PC-9 (cell line): ENCODE results near the gene TADA3.

Experiments used
- EZH2 ChIP-seq: fragments of 200-600 bp; sonication (generic); IDR thresholded peaks from 2 replicates; pipeline ENCODE4 v1.8.0; 2017; ENCODE audit warnings: antibody characterized with exemption, low read depth
- TF ChIP-seq, protein P1 (sequence below): fragments of 200-600 bp; sonication (generic); conservative IDR thresholded peaks from 2 replicates; pipeline ENCODE4 v1.6.1; 2017; ENCODE audit warnings: mixed run types, antibody characterized with exemption, mild to moderate bottlenecking, moderate library complexity

GRCh38 chr3:9780458-9780812, 11.8 kb downstream of the TADA3 start:
- TF ChIP-seq, protein P1, sequence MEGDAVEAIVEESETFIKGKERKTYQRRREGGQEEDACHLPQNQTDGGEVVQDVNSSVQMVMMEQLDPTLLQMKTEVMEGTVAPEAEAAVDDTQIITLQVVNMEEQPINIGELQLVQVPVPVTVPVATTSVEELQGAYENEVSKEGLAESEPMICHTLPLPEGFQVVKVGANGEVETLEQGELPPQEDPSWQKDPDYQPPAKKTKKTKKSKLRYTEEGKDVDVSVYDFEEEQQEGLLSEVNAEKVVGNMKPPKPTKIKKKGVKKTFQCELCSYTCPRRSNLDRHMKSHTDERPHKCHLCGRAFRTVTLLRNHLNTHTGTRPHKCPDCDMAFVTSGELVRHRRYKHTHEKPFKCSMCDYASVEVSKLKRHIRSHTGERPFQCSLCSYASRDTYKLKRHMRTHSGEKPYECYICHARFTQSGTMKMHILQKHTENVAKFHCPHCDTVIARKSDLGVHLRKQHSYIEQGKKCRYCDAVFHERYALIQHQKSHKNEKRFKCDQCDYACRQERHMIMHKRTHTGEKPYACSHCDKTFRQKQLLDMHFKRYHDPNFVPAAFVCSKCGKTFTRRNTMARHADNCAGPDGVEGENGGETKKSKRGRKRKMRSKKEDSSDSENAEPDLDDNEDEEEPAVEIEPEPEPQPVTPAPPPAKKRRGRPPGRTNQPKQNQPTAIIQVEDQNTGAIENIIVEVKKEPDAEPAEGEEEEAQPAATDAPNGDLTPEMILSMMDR = no peak
- TF ChIP-seq EZH2 = no peak
